ENCODE measurements around the gene PDIA6.

DNA sequence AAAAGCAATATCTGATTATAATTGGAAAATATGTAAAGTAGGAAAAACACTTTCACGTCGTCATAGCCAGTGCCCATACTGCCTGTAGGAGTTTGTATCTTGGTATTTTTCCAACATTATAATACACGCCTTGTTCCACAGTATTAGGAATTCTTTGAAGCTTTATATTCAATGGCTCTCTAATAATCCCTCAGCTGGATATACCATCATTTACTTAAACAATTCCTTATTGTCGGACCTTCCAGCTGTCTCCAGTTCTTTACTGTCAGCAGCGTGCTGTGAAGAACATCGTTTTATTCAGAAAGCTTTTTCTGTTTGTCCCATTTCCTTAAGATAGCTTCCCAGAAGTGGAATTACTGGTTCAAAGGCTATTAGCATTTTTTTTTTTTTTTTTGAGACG, 59.4 kb downstream of the PDIA6 start:
- TF ChIP-seq, protein P1, sequence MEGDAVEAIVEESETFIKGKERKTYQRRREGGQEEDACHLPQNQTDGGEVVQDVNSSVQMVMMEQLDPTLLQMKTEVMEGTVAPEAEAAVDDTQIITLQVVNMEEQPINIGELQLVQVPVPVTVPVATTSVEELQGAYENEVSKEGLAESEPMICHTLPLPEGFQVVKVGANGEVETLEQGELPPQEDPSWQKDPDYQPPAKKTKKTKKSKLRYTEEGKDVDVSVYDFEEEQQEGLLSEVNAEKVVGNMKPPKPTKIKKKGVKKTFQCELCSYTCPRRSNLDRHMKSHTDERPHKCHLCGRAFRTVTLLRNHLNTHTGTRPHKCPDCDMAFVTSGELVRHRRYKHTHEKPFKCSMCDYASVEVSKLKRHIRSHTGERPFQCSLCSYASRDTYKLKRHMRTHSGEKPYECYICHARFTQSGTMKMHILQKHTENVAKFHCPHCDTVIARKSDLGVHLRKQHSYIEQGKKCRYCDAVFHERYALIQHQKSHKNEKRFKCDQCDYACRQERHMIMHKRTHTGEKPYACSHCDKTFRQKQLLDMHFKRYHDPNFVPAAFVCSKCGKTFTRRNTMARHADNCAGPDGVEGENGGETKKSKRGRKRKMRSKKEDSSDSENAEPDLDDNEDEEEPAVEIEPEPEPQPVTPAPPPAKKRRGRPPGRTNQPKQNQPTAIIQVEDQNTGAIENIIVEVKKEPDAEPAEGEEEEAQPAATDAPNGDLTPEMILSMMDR (IDR thresholded peaks at IDR 0.05) = no peak
- no peak for TF ChIP-seq EZH2 (IDR thresholded peaks at IDR 0.05; ENCODE audit: borderline replicate concordance, insufficient read depth, low read depth, low read length, poor library complexity, severe bottlenecking)

Measured in B cell (primary cell).